Mammary epithelial cell (primary cell): ENCODE results near the gene FAM221A.

Experiments
- EZH2 ChIP-seq: IDR thresholded peaks from 2 replicates; pipeline ENCODE4 v1.6.1; 2012; ENCODE audit warnings: low read length, inconsistent platforms, borderline replicate concordance
- TF ChIP-seq, protein P1 (sequence below), 2 donors: IDR thresholded peaks in 1 of 2; conservative IDR thresholded peaks in 1 of 2; 2 replicates each; pipeline ENCODE4 v1.5.1; 2011 to 2012; ENCODE audit warnings: inconsistent platforms in 2 of 2, low read length in 2 of 2, mild to moderate bottlenecking in 2 of 2, control low read depth in 1 of 2, low read depth in 1 of 2; ENCODE audit not compliant: insufficient read depth in 1 of 2; ENCODE audit errors: extremely low read depth in 1 of 2

DNA sequence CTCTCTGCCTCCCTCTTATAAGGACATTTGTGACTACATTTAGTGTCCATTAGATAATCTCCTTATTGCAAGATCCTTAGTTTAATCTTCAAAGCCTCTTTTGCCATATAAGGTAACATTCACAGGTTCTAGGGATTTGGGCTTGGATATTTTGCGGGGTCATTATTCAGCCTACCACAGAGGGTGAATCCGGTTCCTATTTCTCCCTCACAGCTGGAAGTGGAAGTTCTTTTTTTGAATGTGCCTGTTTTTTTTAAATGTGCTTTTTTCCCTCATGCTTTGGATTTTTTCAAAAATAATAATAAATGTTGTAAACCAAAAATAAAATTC lies 17.1 kb upstream of the FAM221A start:
- TF ChIP-seq, protein P1, sequence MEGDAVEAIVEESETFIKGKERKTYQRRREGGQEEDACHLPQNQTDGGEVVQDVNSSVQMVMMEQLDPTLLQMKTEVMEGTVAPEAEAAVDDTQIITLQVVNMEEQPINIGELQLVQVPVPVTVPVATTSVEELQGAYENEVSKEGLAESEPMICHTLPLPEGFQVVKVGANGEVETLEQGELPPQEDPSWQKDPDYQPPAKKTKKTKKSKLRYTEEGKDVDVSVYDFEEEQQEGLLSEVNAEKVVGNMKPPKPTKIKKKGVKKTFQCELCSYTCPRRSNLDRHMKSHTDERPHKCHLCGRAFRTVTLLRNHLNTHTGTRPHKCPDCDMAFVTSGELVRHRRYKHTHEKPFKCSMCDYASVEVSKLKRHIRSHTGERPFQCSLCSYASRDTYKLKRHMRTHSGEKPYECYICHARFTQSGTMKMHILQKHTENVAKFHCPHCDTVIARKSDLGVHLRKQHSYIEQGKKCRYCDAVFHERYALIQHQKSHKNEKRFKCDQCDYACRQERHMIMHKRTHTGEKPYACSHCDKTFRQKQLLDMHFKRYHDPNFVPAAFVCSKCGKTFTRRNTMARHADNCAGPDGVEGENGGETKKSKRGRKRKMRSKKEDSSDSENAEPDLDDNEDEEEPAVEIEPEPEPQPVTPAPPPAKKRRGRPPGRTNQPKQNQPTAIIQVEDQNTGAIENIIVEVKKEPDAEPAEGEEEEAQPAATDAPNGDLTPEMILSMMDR (conservative IDR thresholded peaks at IDR 0.05 in 1 of 2, IDR thresholded peaks at IDR 0.05 in 1 of 2; ENCODE audit: extremely low read depth in 1 of 2, insufficient read depth in 1 of 2, low read depth in 1 of 2, low read length in 2 of 2), result no peak
- TF ChIP-seq EZH2, result no peak
